Measurements from ENCODE around the gene STXBP4. TPM values are rescaled to one million over a fixed set of nuclear protein-coding genes. Genes with fewer than 3 reads are reported as not detected.

The STXBP4 gene
- total RNA-seq, 1 donor from 2014 or later = 31.8 TPM

GRCh38 chr17:54932711-54933110 lies 35.9 kb upstream of the STXBP4 start:
- no peak overlapping the region for H3K27ac Mint-ChIP-seq
- peaks cover 12% of the 10 kb centered on the region for H3K4me1 Mint-ChIP-seq
- peaks cover 31% of the 10 kb centered on the region for H3K36me3 Mint-ChIP-seq
- no peaks in the 10 kb centered on the region for H3K9me3 Mint-ChIP-seq
- no peak for TF ChIP-seq CTCF (IDR thresholded peaks at IDR 0.05; ENCODE audit: unreplicated experiment)
- H3K27me3 Mint-ChIP-seq (ENCODE audit: low read depth) = no peaks in the 10 kb centered on the region
- no peak overlapping the region for H3K4me3 Mint-ChIP-seq
- no peak for DNase-seq (ENCODE audit: low spot score in 2 of 2, unreplicated experiment in 2 of 2)

GRCh38 chr17:54933921-54934320 lies 34.6 kb upstream of the STXBP4 start:
- H3K4me3 Mint-ChIP-seq = no peak overlapping the region

GRCh38 chr17:54935471-54935870 lies 33.1 kb upstream of the STXBP4 start:
- TF ChIP-seq CTCF (IDR thresholded peaks at IDR 0.05; ENCODE audit: unreplicated experiment) = no peak
- H3K36me3 Mint-ChIP-seq = peaks cover 26% of the 10 kb centered on the region
- H3K4me1 Mint-ChIP-seq = no peaks in the 10 kb centered on the region
- DNase-seq (ENCODE audit: low spot score in 2 of 2, unreplicated experiment in 2 of 2) = no peak
- no peaks in the 10 kb centered on the region for H3K9me3 Mint-ChIP-seq
- H3K27me3 Mint-ChIP-seq (ENCODE audit: low read depth) = no peaks in the 10 kb centered on the region
- H3K27ac Mint-ChIP-seq = no peak overlapping the region
- no peak overlapping the region for H3K4me3 Mint-ChIP-seq

More at GRCh38 chr17:54933921-54934320, 34.6 kb upstream of the STXBP4 start:
- H3K27me3 Mint-ChIP-seq (ENCODE audit: low read depth) = no peaks in the 10 kb centered on the region
- H3K4me1 Mint-ChIP-seq = peaks cover 3% of the 10 kb centered on the region
- H3K36me3 Mint-ChIP-seq = peaks cover 29% of the 10 kb centered on the region
- H3K9me3 Mint-ChIP-seq = no peaks in the 10 kb centered on the region
- DNase-seq (ENCODE audit: low spot score in 2 of 2, unreplicated experiment in 2 of 2) = no peak
- H3K27ac Mint-ChIP-seq = no peak overlapping the region
- no peak for TF ChIP-seq CTCF (IDR thresholded peaks at IDR 0.05; ENCODE audit: unreplicated experiment)

- Mint-ChIP-seq H3K27ac (no peak overlapping the region), H3K9me3 (no peaks in the 10 kb centered on the region), H3K4me1 (no peaks in the 10 kb centered on the region), H3K4me3 (no peak overlapping the region), H3K36me3 (peaks cover 28% of the 10 kb centered on the region), H3K27me3 (ENCODE audit: low read depth) (no peaks in the 10 kb centered on the region)
- no peak for TF ChIP-seq CTCF (IDR thresholded peaks at IDR 0.05; ENCODE audit: unreplicated experiment)
- no peak for DNase-seq (ENCODE audit: low spot score in 2 of 2, unreplicated experiment in 2 of 2)
Observed at GRCh38 chr17:54937018-54937417, 31.5 kb upstream of the STXBP4 start.

- Mint-ChIP-seq H3K4me1 (no peaks in the 10 kb centered on the region), H3K4me3 (no peak overlapping the region), H3K27ac (no peak overlapping the region), H3K27me3 (ENCODE audit: low read depth) (no peaks in the 10 kb centered on the region), H3K36me3 (peaks cover 26% of the 10 kb centered on the region), H3K9me3 (no peaks in the 10 kb centered on the region)
- no peak for TF ChIP-seq CTCF (IDR thresholded peaks at IDR 0.05; ENCODE audit: unreplicated experiment)
- no peak for DNase-seq (ENCODE audit: low spot score in 2 of 2, unreplicated experiment in 2 of 2)
Observed at GRCh38 chr17:54937426-54937825, 31.1 kb upstream of the STXBP4 start.

- H3K36me3 Mint-ChIP-seq = peaks cover 21% of the 10 kb centered on the region
- no peak overlapping the region for H3K27ac Mint-ChIP-seq
- no peaks in the 10 kb centered on the region for H3K9me3 Mint-ChIP-seq
- TF ChIP-seq CTCF (IDR thresholded peaks at IDR 0.05; ENCODE audit: unreplicated experiment) = no peak
- no peaks in the 10 kb centered on the region for H3K4me1 Mint-ChIP-seq
- no peak for DNase-seq (ENCODE audit: low spot score in 2 of 2, unreplicated experiment in 2 of 2)
- H3K27me3 Mint-ChIP-seq (ENCODE audit: low read depth) = no peaks in the 10 kb centered on the region
- H3K4me3 Mint-ChIP-seq = no peak overlapping the region
Observed at GRCh38 chr17:54941285-54941684, 27.3 kb upstream of the STXBP4 start.
